SK-N-SH treated with all-trans-retinoic acid at 6 μM for 48 hours (cell line): ENCODE results near the gene DAND5.

Experiments used
- ATAC-seq: fragments of 200-7000 bp; cut with Tn5 transposase; 3 replicates; pipeline ENCODE4 v1.9.1; 2020; ENCODE audit warnings: mild to moderate bottlenecking, moderate library complexity
- ARNTL ChIP-seq: fragments of 450-650 bp; formaldehyde crosslinking; IDR thresholded peaks from 2 replicates; pipeline ENCODE4 v1.5.0; 2020; ENCODE audit warnings: low read depth, mild to moderate bottlenecking, moderate library complexity, borderline replicate concordance
- BACH2 ChIP-seq: fragments of 250-450 bp; sonication (Bioruptor Pico); IDR thresholded peaks from 2 replicates; pipeline ENCODE4 v1.9.0; 2021; ENCODE audit warnings: mild to moderate bottlenecking, borderline replicate concordance
- CREB5 ChIP-seq: fragments of 250-450 bp; sonication (Bioruptor Pico); IDR thresholded peaks from 2 replicates; pipeline ENCODE4 v1.5.1; 2020; ENCODE audit warnings: low read depth, mild to moderate bottlenecking, moderate library complexity
- ESRRG ChIP-seq: fragments of 250-450 bp; sonication (Bioruptor Pico); IDR thresholded peaks from 2 replicates; pipeline ENCODE4 v1.6.1; 2021; ENCODE audit warnings: mild to moderate bottlenecking
- GLIS3 ChIP-seq: fragments of 250-450 bp; sonication (Bioruptor Pico); IDR thresholded peaks from 2 replicates; pipeline ENCODE4 v1.5.0; 2020; ENCODE audit warnings: mild to moderate bottlenecking, moderate library complexity
- ISL1 ChIP-seq: fragments of 250-450 bp; sonication (Bioruptor Pico); IDR thresholded peaks from 2 replicates; pipeline ENCODE4 v2.1.2; 2022; ENCODE audit warnings: mild to moderate bottlenecking, moderate library complexity
- POU6F1 ChIP-seq: fragments of 250-450 bp; sonication (Bioruptor Pico); IDR thresholded peaks from 2 replicates; pipeline ENCODE4 v1.8.0; 2021; ENCODE audit warnings: low read depth, mild to moderate bottlenecking, moderate library complexity, borderline replicate concordance
- PPARA ChIP-seq: fragments of 250-450 bp; sonication (Bioruptor Pico); IDR thresholded peaks from 2 replicates; pipeline ENCODE4 v1.5.0; 2020; ENCODE audit warnings: mild to moderate bottlenecking, borderline replicate concordance
- RARB ChIP-seq: fragments of 250-450 bp; sonication (Bioruptor Pico); IDR thresholded peaks from 2 replicates; pipeline ENCODE4 v1.8.0; 2021; ENCODE audit warnings: mild to moderate bottlenecking, moderate library complexity
- SNAI2 ChIP-seq: fragments of 250-450 bp; sonication (Bioruptor Pico); IDR thresholded peaks from 2 replicates; pipeline ENCODE4 v1.5.0; 2020; ENCODE audit warnings: mild to moderate bottlenecking, moderate library complexity
- TOX ChIP-seq: fragments of 250-450 bp; sonication (Bioruptor Pico); IDR thresholded peaks from 2 replicates; pipeline ENCODE4 v1.8.0; 2021; ENCODE audit warnings: mild to moderate bottlenecking, moderate library complexity, borderline replicate concordance
- ZC3H10 ChIP-seq: fragments of 250-450 bp; sonication (Bioruptor Pico); IDR thresholded peaks from 2 replicates; pipeline ENCODE4 v1.5.1; 2021; ENCODE audit warnings: mild to moderate bottlenecking, moderate library complexity
- ZFP3 ChIP-seq: fragments of 250-450 bp; sonication (Bioruptor Pico); IDR thresholded peaks from 2 replicates; pipeline ENCODE4 v1.5.0; 2020; ENCODE audit warnings: mild to moderate bottlenecking, moderate library complexity
- ZFP30 ChIP-seq: fragments of 450-650 bp; formaldehyde crosslinking; IDR thresholded peaks from 2 replicates; pipeline ENCODE4 v1.5.0; 2022; ENCODE audit warnings: mild to moderate bottlenecking, moderate library complexity
- ZNF70 ChIP-seq: fragments of 450-650 bp; formaldehyde crosslinking; IDR thresholded peaks from 2 replicates; pipeline ENCODE4 v1.5.0; 2020; ENCODE audit warnings: mild to moderate bottlenecking, moderate library complexity
- ZNF8 ChIP-seq: fragments of 450-650 bp; formaldehyde crosslinking; IDR thresholded peaks from 2 replicates; pipeline ENCODE4 v1.5.0; 2020; ENCODE audit warnings: mild to moderate bottlenecking, moderate library complexity
- TF ChIP-seq, protein P1 (sequence below): fragments of 250-450 bp; sonication (Bioruptor Pico); IDR thresholded peaks from 2 replicates; pipeline ENCODE4 v1.8.0; 2020; ENCODE audit warnings: mild to moderate bottlenecking, moderate library complexity, borderline replicate concordance
- TF ChIP-seq, protein P2 (sequence below): fragments of 250-450 bp; sonication (Bioruptor Pico); IDR thresholded peaks from 2 replicates; pipeline ENCODE4 v1.5.1; 2021; ENCODE audit warnings: mild to moderate bottlenecking, moderate library complexity

DAND5 gene

GRCh38 chr19:13016628-13017305 lies 47.4 kb downstream of the DAND5 start:
- ATAC-seq = no peak

GRCh38 chr19:13017306-13018034 lies 48.1 kb downstream of the DAND5 start:
- no peak for ATAC-seq
- TF ChIP-seq POU6F1 (no peak), BACH2 (CRISPR knock-in tag) (no peak), CREB5 (no peak), ISL1 (CRISPR knock-in tag) (no peak), SNAI2 (CRISPR knock-in tag) (no peak), ESRRG (no peak), RARB (CRISPR knock-in tag) (no peak)
- TF ChIP-seq, protein P1, sequence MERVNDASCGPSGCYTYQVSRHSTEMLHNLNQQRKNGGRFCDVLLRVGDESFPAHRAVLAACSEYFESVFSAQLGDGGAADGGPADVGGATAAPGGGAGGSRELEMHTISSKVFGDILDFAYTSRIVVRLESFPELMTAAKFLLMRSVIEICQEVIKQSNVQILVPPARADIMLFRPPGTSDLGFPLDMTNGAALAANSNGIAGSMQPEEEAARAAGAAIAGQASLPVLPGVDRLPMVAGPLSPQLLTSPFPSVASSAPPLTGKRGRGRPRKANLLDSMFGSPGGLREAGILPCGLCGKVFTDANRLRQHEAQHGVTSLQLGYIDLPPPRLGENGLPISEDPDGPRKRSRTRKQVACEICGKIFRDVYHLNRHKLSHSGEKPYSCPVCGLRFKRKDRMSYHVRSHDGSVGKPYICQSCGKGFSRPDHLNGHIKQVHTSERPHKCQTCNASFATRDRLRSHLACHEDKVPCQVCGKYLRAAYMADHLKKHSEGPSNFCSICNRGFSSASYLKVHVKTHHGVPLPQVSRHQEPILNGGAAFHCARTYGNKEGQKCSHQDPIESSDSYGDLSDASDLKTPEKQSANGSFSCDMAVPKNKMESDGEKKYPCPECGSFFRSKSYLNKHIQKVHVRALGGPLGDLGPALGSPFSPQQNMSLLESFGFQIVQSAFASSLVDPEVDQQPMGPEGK (CRISPR knock-in tag) = no peak

More at GRCh38 chr19:13016628-13017305, 47.4 kb downstream of the DAND5 start:
- TF ChIP-seq PPARA (CRISPR knock-in tag) (no peak), ZFP30 (CRISPR knock-in tag) (no peak), POU6F1 (no peak), BACH2 (CRISPR knock-in tag) (no peak), ZFP3 (CRISPR knock-in tag) (no peak), ZNF8 (CRISPR knock-in tag) (no peak), SNAI2 (CRISPR knock-in tag) (no peak), ARNTL (CRISPR knock-in tag) (no peak), RARB (CRISPR knock-in tag) (no peak), TOX (CRISPR knock-in tag) (no peak), ISL1 (CRISPR knock-in tag) (no peak), ESRRG (no peak), ZNF70 (CRISPR knock-in tag) (no peak), CREB5 (no peak), GLIS3 (no peak), ZC3H10 (no peak)
- TF ChIP-seq, protein P2, sequence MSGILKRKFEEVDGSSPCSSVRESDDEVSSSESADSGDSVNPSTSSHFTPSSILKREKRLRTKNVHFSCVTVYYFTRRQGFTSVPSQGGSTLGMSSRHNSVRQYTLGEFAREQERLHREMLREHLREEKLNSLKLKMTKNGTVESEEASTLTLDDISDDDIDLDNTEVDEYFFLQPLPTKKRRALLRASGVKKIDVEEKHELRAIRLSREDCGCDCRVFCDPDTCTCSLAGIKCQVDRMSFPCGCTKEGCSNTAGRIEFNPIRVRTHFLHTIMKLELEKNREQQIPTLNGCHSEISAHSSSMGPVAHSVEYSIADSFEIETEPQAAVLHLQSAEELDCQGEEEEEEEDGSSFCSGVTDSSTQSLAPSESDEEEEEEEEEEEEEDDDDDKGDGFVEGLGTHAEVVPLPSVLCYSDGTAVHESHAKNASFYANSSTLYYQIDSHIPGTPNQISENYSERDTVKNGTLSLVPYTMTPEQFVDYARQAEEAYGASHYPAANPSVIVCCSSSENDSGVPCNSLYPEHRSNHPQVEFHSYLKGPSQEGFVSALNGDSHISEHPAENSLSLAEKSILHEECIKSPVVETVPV (CRISPR knock-in tag) = no peak
- TF ChIP-seq, protein P1 (CRISPR knock-in tag) = no peak
